ENCODE data around the gene PLEKHM2. TPM values are rescaled to one million over a fixed set of nuclear protein-coding genes. Genes with fewer than 3 reads are reported as not detected.

PLEKHM2 gene
- total RNA-seq, 1 experiment from 2014 or later = 49.7 TPM

DNA sequence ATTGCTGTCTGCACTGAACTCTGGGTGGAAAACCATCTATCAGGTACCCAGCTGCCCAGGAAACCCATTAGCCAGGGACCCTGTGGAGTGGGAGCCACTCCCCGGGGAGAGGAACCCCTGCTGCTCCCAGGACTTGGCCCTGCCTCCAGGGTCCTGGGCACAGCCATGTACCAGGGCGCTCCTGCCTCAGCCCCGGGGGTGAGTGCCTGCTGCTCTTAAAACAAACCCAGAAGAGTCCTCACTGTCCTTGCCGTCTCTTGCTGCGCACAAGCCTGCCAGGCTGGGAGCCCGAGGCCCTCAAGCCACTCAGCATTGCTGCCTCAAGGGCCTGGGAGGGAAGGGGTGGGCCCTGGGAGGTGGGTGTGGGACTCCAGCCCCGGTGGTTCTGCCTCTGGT lies 48.6 kb downstream of the PLEKHM2 start (continued):
- no peak for TF ChIP-seq CREM (CRISPR knock-in tag; IDR thresholded peaks at IDR 0.05)
- TF ChIP-seq NFE2L1 (CRISPR knock-in tag; IDR thresholded peaks at IDR 0.05) = no peak

- ATAC-seq (no peak), DNase-seq (ENCODE audit: low spot score) (no peak)
- POLR2A ChIA-PET = no interaction called here
- CTCF ChIA-PET = interaction anchor here (2.7 kb wide), 1 partner anchor 8 kb away, joined by 15 read pairs; no protein-coding TSS in a partner anchor
- Mint-ChIP-seq H3K4me1 (no peaks in the 10 kb centered on the region), H3K36me3 (peaks cover 11% of the 10 kb centered on the region; the same call in 1 of the 2 replicates), H3K27me3 (ENCODE audit: low read depth) (no peaks in the 10 kb centered on the region), H3K4me3 (no peak overlapping the region), H3K27ac (no peak overlapping the region), H3K9me3 (no peaks in the 10 kb centered on the region)
- no peak for TF ChIP-seq IRF2 (CRISPR knock-in tag; IDR thresholded peaks at IDR 0.05; ENCODE audit: borderline replicate concordance, low read depth)
- no peak for TF ChIP-seq JUN (CRISPR knock-in tag; IDR thresholded peaks at IDR 0.05)
- TF ChIP-seq RORB (CRISPR knock-in tag; IDR thresholded peaks at IDR 0.05) = no peak
- no peak for TF ChIP-seq SMAD3 (CRISPR knock-in tag; IDR thresholded peaks at IDR 0.05; ENCODE audit: borderline replicate concordance)
- no peak for TF ChIP-seq NFYB (CRISPR knock-in tag; conservative IDR thresholded peaks at IDR 0.05; ENCODE audit: low read depth)
- TF ChIP-seq E2F1 (CRISPR knock-in tag; IDR thresholded peaks at IDR 0.05) = no peak
- no peak for TF ChIP-seq ZNF416 (CRISPR knock-in tag; IDR thresholded peaks at IDR 0.05)
- TF ChIP-seq ATF3 (CRISPR knock-in tag; conservative IDR thresholded peaks at IDR 0.05) = no peak
- TF ChIP-seq SP1 (CRISPR knock-in tag; conservative IDR thresholded peaks at IDR 0.05) = no peak
- TF ChIP-seq MXD4 (CRISPR knock-in tag; IDR thresholded peaks at IDR 0.05; ENCODE audit: borderline replicate concordance) = no peak
- no peak for TF ChIP-seq EMX1 (CRISPR knock-in tag; IDR thresholded peaks at IDR 0.05)
- TF ChIP-seq HMGA2 (CRISPR knock-in tag; IDR thresholded peaks at IDR 0.05) = no peak
- TF ChIP-seq ZNF512 (CRISPR knock-in tag; IDR thresholded peaks at IDR 0.05; ENCODE audit: borderline replicate concordance) = no peak
These were observed 49.2 kb downstream of the PLEKHM2 start for GRCh38 chr1:15733218-15733725.

- no peak for DNase-seq (ENCODE audit: low spot score)
- Mint-ChIP-seq H3K27ac (no peak overlapping the region), H3K9me3 (no peaks in the 10 kb centered on the region), H3K36me3 (peaks cover 9% of the 10 kb centered on the region; the same call in 1 of the 2 replicates), H3K4me1 (no peaks in the 10 kb centered on the region), H3K4me3 (no peak overlapping the region), H3K27me3 (ENCODE audit: low read depth) (no peaks in the 10 kb centered on the region)
- ChIA-PET POLR2A (no interaction called here), CTCF (no interaction called here)
- ATAC-seq = no peak
- no peak for TF ChIP-seq ETV6 (CRISPR knock-in tag; IDR thresholded peaks at IDR 0.05)
- TF ChIP-seq SMAD3 (CRISPR knock-in tag; IDR thresholded peaks at IDR 0.05; ENCODE audit: borderline replicate concordance) = no peak
- TF ChIP-seq TP53 (CRISPR knock-in tag; IDR thresholded peaks at IDR 0.05) = no peak
- TF ChIP-seq TEAD1 (CRISPR knock-in tag; IDR thresholded peaks at IDR 0.05) = no peak
- no peak for TF ChIP-seq NR1H2 (CRISPR knock-in tag; IDR thresholded peaks at IDR 0.05)
- TF ChIP-seq, protein P1, sequence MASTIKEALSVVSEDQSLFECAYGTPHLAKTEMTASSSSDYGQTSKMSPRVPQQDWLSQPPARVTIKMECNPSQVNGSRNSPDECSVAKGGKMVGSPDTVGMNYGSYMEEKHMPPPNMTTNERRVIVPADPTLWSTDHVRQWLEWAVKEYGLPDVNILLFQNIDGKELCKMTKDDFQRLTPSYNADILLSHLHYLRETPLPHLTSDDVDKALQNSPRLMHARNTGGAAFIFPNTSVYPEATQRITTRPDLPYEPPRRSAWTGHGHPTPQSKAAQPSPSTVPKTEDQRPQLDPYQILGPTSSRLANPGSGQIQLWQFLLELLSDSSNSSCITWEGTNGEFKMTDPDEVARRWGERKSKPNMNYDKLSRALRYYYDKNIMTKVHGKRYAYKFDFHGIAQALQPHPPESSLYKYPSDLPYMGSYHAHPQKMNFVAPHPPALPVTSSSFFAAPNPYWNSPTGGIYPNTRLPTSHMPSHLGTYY (CRISPR knock-in tag; IDR thresholded peaks at IDR 0.05) = no peak
- TF ChIP-seq, protein P2, sequence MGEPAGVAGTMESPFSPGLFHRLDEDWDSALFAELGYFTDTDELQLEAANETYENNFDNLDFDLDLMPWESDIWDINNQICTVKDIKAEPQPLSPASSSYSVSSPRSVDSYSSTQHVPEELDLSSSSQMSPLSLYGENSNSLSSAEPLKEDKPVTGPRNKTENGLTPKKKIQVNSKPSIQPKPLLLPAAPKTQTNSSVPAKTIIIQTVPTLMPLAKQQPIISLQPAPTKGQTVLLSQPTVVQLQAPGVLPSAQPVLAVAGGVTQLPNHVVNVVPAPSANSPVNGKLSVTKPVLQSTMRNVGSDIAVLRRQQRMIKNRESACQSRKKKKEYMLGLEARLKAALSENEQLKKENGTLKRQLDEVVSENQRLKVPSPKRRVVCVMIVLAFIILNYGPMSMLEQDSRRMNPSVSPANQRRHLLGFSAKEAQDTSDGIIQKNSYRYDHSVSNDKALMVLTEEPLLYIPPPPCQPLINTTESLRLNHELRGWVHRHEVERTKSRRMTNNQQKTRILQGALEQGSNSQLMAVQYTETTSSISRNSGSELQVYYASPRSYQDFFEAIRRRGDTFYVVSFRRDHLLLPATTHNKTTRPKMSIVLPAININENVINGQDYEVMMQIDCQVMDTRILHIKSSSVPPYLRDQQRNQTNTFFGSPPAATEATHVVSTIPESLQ (CRISPR knock-in tag; IDR thresholded peaks at IDR 0.05) = no peak
- TF ChIP-seq, protein P3, sequence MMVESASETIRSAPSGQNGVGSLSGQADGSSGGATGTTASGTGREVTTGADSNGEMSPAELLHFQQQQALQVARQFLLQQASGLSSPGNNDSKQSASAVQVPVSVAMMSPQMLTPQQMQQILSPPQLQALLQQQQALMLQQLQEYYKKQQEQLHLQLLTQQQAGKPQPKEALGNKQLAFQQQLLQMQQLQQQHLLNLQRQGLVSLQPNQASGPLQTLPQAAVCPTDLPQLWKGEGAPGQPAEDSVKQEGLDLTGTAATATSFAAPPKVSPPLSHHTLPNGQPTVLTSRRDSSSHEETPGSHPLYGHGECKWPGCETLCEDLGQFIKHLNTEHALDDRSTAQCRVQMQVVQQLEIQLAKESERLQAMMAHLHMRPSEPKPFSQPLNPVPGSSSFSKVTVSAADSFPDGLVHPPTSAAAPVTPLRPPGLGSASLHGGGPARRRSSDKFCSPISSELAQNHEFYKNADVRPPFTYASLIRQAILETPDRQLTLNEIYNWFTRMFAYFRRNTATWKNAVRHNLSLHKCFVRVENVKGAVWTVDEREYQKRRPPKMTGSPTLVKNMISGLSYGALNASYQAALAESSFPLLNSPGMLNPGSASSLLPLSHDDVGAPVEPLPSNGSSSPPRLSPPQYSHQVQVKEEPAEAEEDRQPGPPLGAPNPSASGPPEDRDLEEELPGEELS (CRISPR knock-in tag; IDR thresholded peaks at IDR 0.05) = no peak
- TF ChIP-seq ZNF263 (CRISPR knock-in tag; IDR thresholded peaks at IDR 0.05; ENCODE audit: low read depth) = no peak
- TF ChIP-seq SMAD4 (CRISPR knock-in tag; IDR thresholded peaks at IDR 0.05) = no peak
- no peak for TF ChIP-seq PRRX2 (CRISPR knock-in tag; IDR thresholded peaks at IDR 0.05)
- TF ChIP-seq ZNF512 (CRISPR knock-in tag; IDR thresholded peaks at IDR 0.05; ENCODE audit: borderline replicate concordance) = no peak
- TF ChIP-seq ZBTB21 (CRISPR knock-in tag; IDR thresholded peaks at IDR 0.05; ENCODE audit: borderline replicate concordance) = no peak
These were observed 49.7 kb downstream of the PLEKHM2 start for GRCh38 chr1:15733726-15734226.

Data from WTC11 (cell line).